Heart left ventricle (tissue), 16 donors: ENCODE results near the gene DCDC2B. TPM values are rescaled to one million over a fixed set of nuclear protein-coding genes. Genes with fewer than 3 reads are reported as not detected.
"Not testable (repeated sequence)": the region's sequence is repeated elsewhere in the genome, so short reads cannot be mapped to it uniquely, and the experiment has no call there.

Experiments
- ATAC-seq, 4 donors: fragments of 200-7000 bp; cut with Tn5 transposase; one replicate each; pipeline ENCODE4 v1.9.1; 2020 to 2022; ENCODE audit warnings: moderate library complexity in 4 of 4, mild to moderate bottlenecking in 3 of 4, moderate number of reproducible peaks in 1 of 4
- DNase-seq, 5 donors: peaks; one replicate each; pipeline ENCODE4 v3.0.0-alpha.2; 2020
- H3K27ac ChIP-seq, 12 donors: fragments of 200-600 bp; sonication (generic) in 4 of 12; one replicate each; pipeline versions ENCODE4 v1.5.0 to v1.8.0; 2016 to 2022; ENCODE audit warnings: mild to moderate bottlenecking in 2 of 12
- H3K27me3 ChIP-seq, 9 donors: fragments of 200-600 bp; sonication (generic) in 2 of 9; one replicate each; pipeline versions ENCODE4 v1.5.1 to v1.8.0; 2016 to 2022; ENCODE audit warnings: mild to moderate bottlenecking in 3 of 9
- H3K36me3 ChIP-seq, 9 donors: fragments of 200-600 bp; sonication (generic) in 2 of 9; one replicate each; pipeline versions ENCODE4 v1.5.0 to v1.8.0; 2018 to 2022; ENCODE audit warnings: mild to moderate bottlenecking in 2 of 9
- H3K4me1 ChIP-seq, 12 donors: fragments of 200-600 bp; sonication (generic) in 4 of 12; one replicate each; pipeline versions ENCODE4 v1.5.0 to v1.8.0; 2016 to 2022; ENCODE audit warnings: mild to moderate bottlenecking in 3 of 12
- H3K4me3 ChIP-seq, 12 donors: fragments of 200-600 bp; sonication (generic) in 4 of 12; one replicate each; pipeline versions ENCODE4 v1.5.0 to v1.8.0; 2017 to 2022; ENCODE audit warnings: mild to moderate bottlenecking in 9 of 12, moderate library complexity in 4 of 12
- H3K9me3 ChIP-seq, 12 donors: fragments of 200-600 bp; sonication (generic) in 4 of 12; one replicate each; pipeline versions ENCODE4 v1.5.0 to v1.8.0; 2016 to 2022; ENCODE audit warnings: mild to moderate bottlenecking in 1 of 12
- POLR2A ChIP-seq, 2 donors: fragments of 450-650 bp; IDR thresholded peaks; one replicate each; pipeline ENCODE4 v1.6.1; 2017; ENCODE audit warnings: antibody characterized with exemption in 2 of 2, mild to moderate bottlenecking in 2 of 2, moderate library complexity in 2 of 2
- WGBS, 4 donors: extraction: QIAGEN DNeasy Blood & Tissue Kit in 2 of 4; methylation state at CpG; one replicate each; pipeline versions ENCODE4 v1.1.5 to v1.1.7; 2013 to 2018; 5-methylcytosine and 5-hydroxymethylcytosine counted together
- intact Hi-C, 10 donors: fragments of 100-400 bp; cut with DNase I; formaldehyde crosslinking; loops; one replicate each; pipeline versions ENCODE4 v1.11.1 to v1.14.2; 2022
- long read RNA-seq, 3 donors: library from polyadenylated mRNA; unstranded; transcript quantifications; one replicate each; pipeline ENCODE4 v2.0.0, GENCODE V29; 2020 to 2021
- polyA plus RNA-seq, 2 donors: library from polyadenylated mRNA; stranded (reverse); fragments of 200-250 nt; gene quantifications; one replicate each; pipeline ENCODE4 v1.2.3, GENCODE V29; 2013
- total RNA-seq, 9 donors: library from RNA; depleted of rRNA in 2 of 9; stranded (reverse); fragments of >200 nt in 2 of 9; fragmentation: NEBNext Ultra II Directional in 3 of 9; extraction: Animal tissue kit (Norgen Biotek cat#: 25700) in 3 of 9; gene quantifications; one replicate each; pipeline versions ENCODE4 v1.1.0 to v1.2.4, GENCODE V29; 2016 to 2023
- TF ChIP-seq, protein P1 (sequence below), 12 donors: fragments of 200-600 bp; sonication (generic) in 4 of 12; IDR thresholded peaks; one replicate each; pipeline versions ENCODE4 v1.5.0 to v1.8.0; 2018 to 2022; ENCODE audit warnings: antibody characterized with exemption in 12 of 12, mild to moderate bottlenecking in 5 of 12
- donor health status: ischemic (EF 13 %, LVEDD 7.1; RV severe dilation, severe dysfunction).
- donor health status: healthy with polysubstance abuse.
- donor health status: DM: no; HTN: yes; CAD: no.
- donor health status: DM: no; HTN: no; CAD: no.
- donor health status: ischemic (EF 25% LVEDD 6.9; RV normal size, moderate dysfunction).
- donor health status: ischemic (EF 25% LVEDD 5.7; RV mildly dilated, moderate dysfunction).
- donor health status: healthy.
- donor health status: DM: yes; HTN: yes; CAD: no.
- donor health status: ischemic (EF 35%, LVEDD 5.7; RV mildly dilated, moderate dysfunction).
- donor health status: nonischemic (EF 11% LVEDD 7.7; RV severe dilation, severe dysfunction).
- donor health status: DM: yes; HTN: yes; CAD: no.
- donor health status: PGD.
- donor health status: ischemic (EF 29% LVEDD 5.4; RV normal size, mild dysfunction).
- donor health status: nonischemic (EF 23%, LVEDD 6.1; RV moderate dilation, normal function).

Gene DCDC2B
- total RNA-seq = not detected
- not detected for polyA plus RNA-seq
- long read RNA-seq, donor 1 = 0 reads
- long read RNA-seq, donor 2 = 0 reads
- long read RNA-seq, donor 3 = 0 reads

DNA sequence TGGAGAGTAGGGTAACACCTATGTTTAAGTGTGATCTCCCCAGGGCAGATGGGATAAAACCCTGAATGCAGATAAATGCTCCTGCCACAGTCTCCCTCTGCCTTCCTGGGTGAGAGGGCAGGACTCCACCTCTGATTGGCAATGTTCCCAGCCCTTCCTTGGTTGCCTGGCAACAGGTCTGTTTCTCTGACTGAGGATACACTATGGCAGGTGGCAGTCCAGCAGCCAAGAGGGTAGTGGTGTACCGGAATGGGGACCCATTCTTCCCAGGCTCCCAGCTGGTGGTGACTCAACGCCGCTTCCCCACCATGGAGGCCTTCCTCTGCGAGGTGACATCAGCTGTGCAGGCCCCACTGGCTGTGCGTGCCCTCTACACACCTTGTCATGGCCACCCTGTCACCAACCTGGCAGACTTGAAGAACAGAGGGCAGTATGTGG is at the start of gene DCDC2B:
Gene DCDC2B, plus strand, starts transcription at position 199 of the 438 bp plus-strand sequence. Its CDS starts 5 bp downstream, at position 204.
- H3K27ac ChIP-seq = no peak within 1 kb of the TSS
- intact Hi-C loops = no loop called here
- H3K4me1 ChIP-seq = peaks cover 0 to 25% (median 12%) of the 10 kb centered on the region in 12 donors
- DNase-seq (peak in 4 of 5 donors; percentile 32 to 63 (median 47)), ATAC-seq (peak in 2 of 4 donors; percentile 5 to 9)
- H3K27me3 ChIP-seq = no peaks in the 10 kb centered on the region
- TF ChIP-seq, protein P1, sequence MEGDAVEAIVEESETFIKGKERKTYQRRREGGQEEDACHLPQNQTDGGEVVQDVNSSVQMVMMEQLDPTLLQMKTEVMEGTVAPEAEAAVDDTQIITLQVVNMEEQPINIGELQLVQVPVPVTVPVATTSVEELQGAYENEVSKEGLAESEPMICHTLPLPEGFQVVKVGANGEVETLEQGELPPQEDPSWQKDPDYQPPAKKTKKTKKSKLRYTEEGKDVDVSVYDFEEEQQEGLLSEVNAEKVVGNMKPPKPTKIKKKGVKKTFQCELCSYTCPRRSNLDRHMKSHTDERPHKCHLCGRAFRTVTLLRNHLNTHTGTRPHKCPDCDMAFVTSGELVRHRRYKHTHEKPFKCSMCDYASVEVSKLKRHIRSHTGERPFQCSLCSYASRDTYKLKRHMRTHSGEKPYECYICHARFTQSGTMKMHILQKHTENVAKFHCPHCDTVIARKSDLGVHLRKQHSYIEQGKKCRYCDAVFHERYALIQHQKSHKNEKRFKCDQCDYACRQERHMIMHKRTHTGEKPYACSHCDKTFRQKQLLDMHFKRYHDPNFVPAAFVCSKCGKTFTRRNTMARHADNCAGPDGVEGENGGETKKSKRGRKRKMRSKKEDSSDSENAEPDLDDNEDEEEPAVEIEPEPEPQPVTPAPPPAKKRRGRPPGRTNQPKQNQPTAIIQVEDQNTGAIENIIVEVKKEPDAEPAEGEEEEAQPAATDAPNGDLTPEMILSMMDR (IDR thresholded peaks at IDR 0.05) = no peak
- TF ChIP-seq POLR2A (IDR thresholded peaks at IDR 0.05) = no peak
- no peaks in the 10 kb centered on the region for H3K9me3 ChIP-seq
- H3K36me3 ChIP-seq = peaks cover 0 to 3% (median 1%) of the 10 kb centered on the region in 9 donors
- 63 to 69% (median 67%) methylated on average over 5 of the region's 5 CpGs; no CpG with 5 or more reads in 1 of the 4 donors for WGBS, 4 donors
- no peak within 1 kb of the TSS for H3K4me3 ChIP-seq

GRCh38 chr1:32159189-32159588 is 49.7 kb upstream of the DCDC2B start:
- 71 to 83% (median 74%) methylated on average over 3 of the region's 3 CpGs for WGBS, 4 donors
- ATAC-seq = no peak

GRCh38 chr1:32163405-32163804 is 45.5 kb upstream of the DCDC2B start:
- DNase-seq (no peak), ATAC-seq (no peak)
- Histone ChIP-seq H3K27me3 (no peaks in the 10 kb centered on the region), H3K36me3 (peaks cover 0 to 100% (median 98%) of the 10 kb centered on the region in 9 donors), H3K4me1 (no peaks in the 10 kb centered on the region), H3K9me3 (no peaks in the 10 kb centered on the region), H3K4me3 (no peak overlapping the region), H3K27ac (no peak overlapping the region)
- intact Hi-C loops = no loop called here
- TF ChIP-seq, protein P1 (IDR thresholded peaks at IDR 0.05) = no peak
- TF ChIP-seq POLR2A (IDR thresholded peaks at IDR 0.05) = no peak
- 93 to 97% (median 95%) methylated on average over 2 of the region's 2 CpGs for WGBS, 4 donors

More at GRCh38 chr1:32159189-32159588, 49.7 kb upstream of the DCDC2B start:
- DNase-seq = no peak
- H3K4me3 ChIP-seq = no peak overlapping the region
- H3K27me3 ChIP-seq = no peaks in the 10 kb centered on the region
- no peaks in the 10 kb centered on the region for H3K9me3 ChIP-seq
- TF ChIP-seq POLR2A (IDR thresholded peaks at IDR 0.05) = no peak
- TF ChIP-seq, protein P1 (IDR thresholded peaks at IDR 0.05) = no peak
- intact Hi-C loops = no loop called here
- peaks cover 0 to 98% (median 90%) of the 10 kb centered on the region in 9 donors for H3K36me3 ChIP-seq
- no peak overlapping the region for H3K27ac ChIP-seq
- no peaks in the 10 kb centered on the region for H3K4me1 ChIP-seq

GRCh38 chr1:32165633-32166032 is 43.3 kb upstream of the DCDC2B start:
- peaks cover 0 to 100% (median 98%) of the 10 kb centered on the region in 9 donors for H3K36me3 ChIP-seq
- ATAC-seq, H3K4me1 ChIP-seq, DNase-seq, H3K9me3 ChIP-seq, H3K27ac ChIP-seq, H3K27me3 ChIP-seq, intact Hi-C loops, H3K4me3 ChIP-seq: not testable (repeated sequence)
- WGBS, 4 donors = 77 to 89% (median 84%) methylated on average over 10 of the region's 10 CpGs

GRCh38 chr1:32170991-32171390 is 37.9 kb upstream of the DCDC2B start:
- Histone ChIP-seq H3K36me3 (peaks cover 0 to 86% (median 79%) of the 10 kb centered on the region in 9 donors), H3K27ac (no peak overlapping the region), H3K27me3 (no peaks in the 10 kb centered on the region), H3K4me3 (no peak overlapping the region), H3K4me1 (peaks cover 0 to 10% (median 0%) of the 10 kb centered on the region in 12 donors), H3K9me3 (no peaks in the 10 kb centered on the region)
- no peak for ATAC-seq
- intact Hi-C loops = no loop called here
- no peak for DNase-seq
- WGBS, 4 donors = 58 to 68% (median 64%) methylated on average over 4 of the region's 4 CpGs
- TF ChIP-seq, protein P1 (IDR thresholded peaks at IDR 0.05) = no peak
- TF ChIP-seq POLR2A (IDR thresholded peaks at IDR 0.05) = no peak
